ENCODE results near the gene PAH. TPM values are rescaled to one million over a fixed set of nuclear protein-coding genes. Genes with fewer than 3 reads are reported as not detected.

The PAH gene
- polyA plus RNA-seq, 1 experiment = not detected

DNA sequence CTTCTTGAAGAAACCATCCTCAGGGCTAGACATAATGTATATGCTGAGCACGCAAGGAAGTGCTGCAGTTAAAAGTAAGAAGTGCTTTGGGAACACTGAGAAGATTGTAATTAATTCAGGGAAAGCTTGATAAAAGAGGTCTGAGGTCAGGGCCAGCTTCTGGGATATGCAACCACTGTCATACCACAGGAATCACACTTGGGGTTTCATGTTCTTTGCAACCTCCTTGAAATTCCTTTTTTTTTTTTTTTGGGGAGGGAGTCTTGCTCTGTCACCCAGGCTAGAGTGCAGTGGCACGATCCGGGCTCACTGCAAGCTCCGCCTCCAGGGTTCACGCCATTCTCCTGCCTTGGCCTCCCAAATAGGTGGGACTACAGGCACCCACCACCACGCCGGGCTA lies 6.9 kb downstream of the PAH start:
- ChIA-PET CTCF (no interaction called here), POLR2A (no interaction called here)
- TF ChIP-seq, protein P1, sequence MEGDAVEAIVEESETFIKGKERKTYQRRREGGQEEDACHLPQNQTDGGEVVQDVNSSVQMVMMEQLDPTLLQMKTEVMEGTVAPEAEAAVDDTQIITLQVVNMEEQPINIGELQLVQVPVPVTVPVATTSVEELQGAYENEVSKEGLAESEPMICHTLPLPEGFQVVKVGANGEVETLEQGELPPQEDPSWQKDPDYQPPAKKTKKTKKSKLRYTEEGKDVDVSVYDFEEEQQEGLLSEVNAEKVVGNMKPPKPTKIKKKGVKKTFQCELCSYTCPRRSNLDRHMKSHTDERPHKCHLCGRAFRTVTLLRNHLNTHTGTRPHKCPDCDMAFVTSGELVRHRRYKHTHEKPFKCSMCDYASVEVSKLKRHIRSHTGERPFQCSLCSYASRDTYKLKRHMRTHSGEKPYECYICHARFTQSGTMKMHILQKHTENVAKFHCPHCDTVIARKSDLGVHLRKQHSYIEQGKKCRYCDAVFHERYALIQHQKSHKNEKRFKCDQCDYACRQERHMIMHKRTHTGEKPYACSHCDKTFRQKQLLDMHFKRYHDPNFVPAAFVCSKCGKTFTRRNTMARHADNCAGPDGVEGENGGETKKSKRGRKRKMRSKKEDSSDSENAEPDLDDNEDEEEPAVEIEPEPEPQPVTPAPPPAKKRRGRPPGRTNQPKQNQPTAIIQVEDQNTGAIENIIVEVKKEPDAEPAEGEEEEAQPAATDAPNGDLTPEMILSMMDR (IDR thresholded peaks at IDR 0.05; ENCODE audit: insufficient read depth, low read depth, low read length) = no peak
- Histone ChIP-seq H3K27me3 (ENCODE audit: control insufficient read depth, insufficient read depth, low read length) (no peaks in the 10 kb centered on the region), H3K36me3 (ENCODE audit: control insufficient read depth, insufficient read depth, low read length) (no peaks in the 10 kb centered on the region), H3K4me3 (ENCODE audit: low read depth, low read length) (no peak overlapping the region)
- no peak for DNase-seq (ENCODE audit: low read depth)

DNA sequence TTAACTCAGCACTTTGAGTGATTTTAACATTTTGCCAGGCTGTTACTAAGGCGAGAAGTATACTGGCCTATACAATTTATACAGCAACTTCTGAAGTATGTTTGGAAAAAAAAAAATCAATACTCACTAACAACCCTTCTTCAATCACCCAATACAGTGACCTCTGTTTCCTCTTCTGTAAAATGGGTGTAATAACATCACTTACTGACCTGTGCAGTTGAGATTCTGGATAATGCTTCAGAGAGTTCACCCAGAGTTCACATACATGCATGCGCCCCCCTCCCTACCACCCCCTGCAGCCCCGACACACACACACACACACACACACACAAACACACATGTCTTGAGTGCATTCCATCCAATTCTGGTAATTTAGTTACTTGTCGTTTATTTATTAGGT lies 9.1 kb downstream of the PAH start:
- Histone ChIP-seq H3K36me3 (ENCODE audit: control insufficient read depth, insufficient read depth, low read length) (no peaks in the 10 kb centered on the region), H3K4me3 (ENCODE audit: low read depth, low read length) (no peak overlapping the region), H3K27me3 (ENCODE audit: control insufficient read depth, insufficient read depth, low read length) (no peaks in the 10 kb centered on the region)
- CTCF ChIA-PET = no interaction called here
- TF ChIP-seq, protein P1 (IDR thresholded peaks at IDR 0.05; ENCODE audit: insufficient read depth, low read depth, low read length) = no peak
- POLR2A ChIA-PET = no interaction called here
- DNase-seq (ENCODE audit: low read depth) = no peak

DNA sequence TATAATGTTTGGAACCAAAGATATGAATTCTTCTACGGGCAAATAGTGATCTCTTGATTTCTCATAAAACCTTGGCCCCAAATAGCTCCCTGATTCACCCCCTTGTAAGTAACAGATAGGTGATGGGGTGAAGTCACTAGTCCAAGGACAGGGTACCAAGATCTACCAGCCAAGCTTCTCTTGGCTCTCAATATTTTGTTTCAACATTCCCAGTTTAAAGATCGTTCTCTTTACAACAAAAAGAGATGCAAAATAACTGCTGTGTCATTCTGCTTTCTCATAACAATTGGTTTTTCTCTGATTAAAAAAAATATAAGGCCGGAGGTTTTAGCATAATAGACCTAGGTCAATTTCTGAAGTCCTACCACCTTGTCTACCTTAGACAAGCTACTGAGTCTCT lies 11.8 kb downstream of the PAH start:
- no peak for DNase-seq (ENCODE audit: low read depth)
- TF ChIP-seq, protein P1 (IDR thresholded peaks at IDR 0.05; ENCODE audit: insufficient read depth, low read depth, low read length) = no peak
- Histone ChIP-seq H3K36me3 (ENCODE audit: control insufficient read depth, insufficient read depth, low read length) (no peaks in the 10 kb centered on the region), H3K4me3 (ENCODE audit: low read depth, low read length) (no peak overlapping the region), H3K27me3 (ENCODE audit: control insufficient read depth, insufficient read depth, low read length) (no peaks in the 10 kb centered on the region)
- ChIA-PET POLR2A (no interaction called here), CTCF (no interaction called here)

DNA sequence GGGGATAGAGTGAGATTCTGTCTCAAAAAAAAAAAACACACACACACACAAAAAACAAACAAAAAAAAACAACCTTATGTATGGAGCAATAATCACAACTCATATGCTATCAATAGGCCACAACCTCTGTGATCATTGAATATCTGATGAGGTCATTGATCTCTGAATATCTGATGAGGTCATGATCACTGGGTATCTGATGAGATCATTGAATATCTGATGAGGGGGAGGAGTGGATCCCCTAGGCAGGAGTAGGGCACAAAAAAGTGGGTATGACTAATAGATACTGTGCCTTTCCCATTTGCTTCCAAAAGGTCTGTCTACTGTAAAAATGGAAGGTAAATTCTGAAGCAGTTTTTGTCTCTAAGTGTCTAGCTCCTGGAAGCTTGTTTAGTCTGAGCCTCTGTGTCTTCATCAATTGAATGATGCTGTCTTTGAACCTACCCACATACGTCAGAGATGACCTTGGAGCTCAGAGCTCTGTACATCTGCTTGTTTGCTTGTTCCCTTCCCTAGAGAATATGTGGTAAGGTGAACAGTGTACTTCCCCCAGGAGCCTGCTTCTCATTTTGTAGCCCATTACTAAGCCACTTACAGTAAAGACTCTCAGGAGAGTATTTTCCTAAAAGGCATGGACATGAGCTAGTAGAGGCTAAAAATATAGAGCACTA lies 13.6 kb downstream of the PAH start:
- CTCF ChIA-PET = no interaction called here
- POLR2A ChIA-PET = no interaction called here

DNA sequence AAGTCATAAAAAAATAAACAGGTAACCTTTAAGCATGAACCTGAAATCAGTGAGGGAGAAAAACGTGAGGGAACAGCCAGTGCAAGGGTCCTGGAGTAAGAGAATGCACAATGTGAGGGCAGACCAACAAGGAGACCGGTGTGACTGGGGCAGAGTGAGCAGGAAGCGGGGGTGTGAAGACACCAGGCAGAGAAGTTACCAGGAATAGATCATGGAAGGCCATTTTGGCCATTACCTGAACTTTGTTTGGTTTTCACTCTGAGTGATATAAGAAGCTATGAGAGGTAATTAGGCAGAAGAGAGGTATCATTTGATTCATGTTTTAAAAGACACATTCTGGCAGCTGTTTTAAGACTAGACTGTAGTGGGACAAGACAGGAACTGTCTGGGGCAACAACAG lies 15.0 kb downstream of the PAH start:
- Histone ChIP-seq H3K4me3 (ENCODE audit: low read depth, low read length) (no peak overlapping the region), H3K36me3 (ENCODE audit: control insufficient read depth, insufficient read depth, low read length) (no peaks in the 10 kb centered on the region), H3K27me3 (ENCODE audit: control insufficient read depth, insufficient read depth, low read length) (no peaks in the 10 kb centered on the region)
- DNase-seq (ENCODE audit: low read depth) = no peak
- ChIA-PET POLR2A (no interaction called here), CTCF (interaction anchor here (1.4 kb wide), 1 partner anchor 19 kb away, joined by 4 read pairs; no protein-coding TSS in a partner anchor)
- TF ChIP-seq, protein P1 (IDR thresholded peaks at IDR 0.05; ENCODE audit: insufficient read depth, low read depth, low read length) = no peak

More for the DNA sequence above, 13.6 kb downstream of the PAH start:
- TF ChIP-seq, protein P1 (IDR thresholded peaks at IDR 0.05; ENCODE audit: insufficient read depth, low read depth, low read length) = no peak
- no peaks in the 10 kb centered on the region for H3K27me3 ChIP-seq (ENCODE audit: control insufficient read depth, insufficient read depth, low read length)
- no peak overlapping the region for H3K4me3 ChIP-seq (ENCODE audit: low read depth, low read length)
- no peaks in the 10 kb centered on the region for H3K36me3 ChIP-seq (ENCODE audit: control insufficient read depth, insufficient read depth, low read length)
- DNase-seq (ENCODE audit: low read depth) = no peak

All from BJ (cell line).